WTC11 (cell line): ENCODE data around the gene COL20A1. TPM values are rescaled to one million over a fixed set of nuclear protein-coding genes. Genes with fewer than 3 reads are reported as not detected.

Source experiments
- ATAC-seq: fragments of 200-7000 bp; cut with Tn5 transposase; 2 replicates; pipeline ENCODE4 v1.10.0; 2021; ENCODE audit warnings: mild to moderate bottlenecking, moderate library complexity
- CTCF ChIA-PET: fragments of 300-600 bp; sonication (Branson Sonifier 250); formaldehyde crosslinking; loops from one replicate; lab custom pipeline; 2021; ENCODE audit warnings: antibody characterized with exemption; lab: Charles Lee
- POLR2A ChIA-PET: fragments of 350-600 bp; sonication (Branson Sonifier 250); formaldehyde crosslinking; loops from one replicate; lab custom pipeline; 2021; ENCODE audit warnings: antibody characterized with exemption; lab: Charles Lee
- DNase-seq: peaks from one replicate; pipeline ENCODE4 v3.0.0; 2021; ENCODE audit warnings: low spot score
- H3K27ac Mint-ChIP-seq: 2 replicates; pipeline ENCODE4 v1.8.0; 2021; ENCODE audit warnings: mixed read lengths
- H3K27me3 Mint-ChIP-seq: 2 replicates; pipeline ENCODE4 v1.8.0; 2021; ENCODE audit warnings: low read depth, mild to moderate bottlenecking, moderate library complexity, mixed read lengths
- H3K36me3 Mint-ChIP-seq: 2 replicates; pipeline ENCODE4 v1.8.0; 2021; ENCODE audit warnings: mixed read lengths
- H3K4me1 Mint-ChIP-seq: 2 replicates; pipeline ENCODE4 v1.8.0; 2022; ENCODE audit warnings: mixed read lengths
- H3K4me3 Mint-ChIP-seq: 2 replicates; pipeline ENCODE4 v1.8.0; 2021; ENCODE audit warnings: mild to moderate bottlenecking, moderate library complexity, mixed read lengths
- H3K9me3 Mint-ChIP-seq: 2 replicates; pipeline ENCODE4 v1.8.0; 2021; ENCODE audit warnings: mixed read lengths
- ATF1 ChIP-seq: sonication (generic); formaldehyde crosslinking; IDR thresholded peaks from 2 replicates; pipeline ENCODE4 v1.8.1; 2023; ENCODE audit warnings: mild to moderate bottlenecking, moderate library complexity, missing genetic modification reagents
- ATF6 ChIP-seq: sonication (generic); formaldehyde crosslinking; IDR thresholded peaks from 2 replicates; pipeline ENCODE4 v1.8.1; 2023; ENCODE audit warnings: mild to moderate bottlenecking, missing genetic modification reagents
- CREB1 ChIP-seq: sonication (generic); formaldehyde crosslinking; IDR thresholded peaks from 2 replicates; pipeline ENCODE4 v1.8.0; 2023; ENCODE audit warnings: mild to moderate bottlenecking, missing genetic modification reagents
- E2F1 ChIP-seq: sonication (generic); formaldehyde crosslinking; IDR thresholded peaks from 2 replicates; pipeline ENCODE4 v1.8.0; 2022; ENCODE audit warnings: mild to moderate bottlenecking, missing genetic modification reagents
- EMX1 ChIP-seq: fragments of 250-450 bp; sonication (Bioruptor Pico); IDR thresholded peaks from 2 replicates; pipeline ENCODE4 v1.8.0; 2021; ENCODE audit warnings: mild to moderate bottlenecking
- FOXP4 ChIP-seq: sonication (generic); formaldehyde crosslinking; IDR thresholded peaks from 2 replicates; pipeline ENCODE4 v1.8.0; 2022; ENCODE audit warnings: mild to moderate bottlenecking, missing genetic modification reagents
- IRF1 ChIP-seq: sonication (generic); formaldehyde crosslinking; IDR thresholded peaks from 2 replicates; pipeline ENCODE4 v1.8.0; 2023; ENCODE audit warnings: missing genetic modification reagents
- JAZF1 ChIP-seq: fragments of 250-450 bp; sonication (Bioruptor Pico); IDR thresholded peaks from 2 replicates; pipeline ENCODE4 v1.9.0; 2021; ENCODE audit warnings: moderate library complexity, mild to moderate bottlenecking, inconsistent platforms
- MAX ChIP-seq: sonication (generic); formaldehyde crosslinking; IDR thresholded peaks from 2 replicates; pipeline ENCODE4 v1.8.0; 2022; ENCODE audit warnings: mild to moderate bottlenecking, missing genetic modification reagents
- NR2C2 ChIP-seq: sonication (generic); formaldehyde crosslinking; IDR thresholded peaks from 2 replicates; pipeline ENCODE4 v1.8.0; 2022; ENCODE audit warnings: mild to moderate bottlenecking, missing genetic modification reagents
- PREB ChIP-seq: sonication (generic); formaldehyde crosslinking; IDR thresholded peaks from 2 replicates; pipeline ENCODE4 v1.8.1; 2022; ENCODE audit warnings: mild to moderate bottlenecking, missing genetic modification reagents, moderate library complexity, borderline replicate concordance
- SMAD4 ChIP-seq: sonication (generic); formaldehyde crosslinking; IDR thresholded peaks from 2 replicates; pipeline ENCODE4 v1.8.0; 2022; ENCODE audit warnings: mild to moderate bottlenecking, missing genetic modification reagents
- ZBTB43 ChIP-seq: sonication (generic); formaldehyde crosslinking; IDR thresholded peaks from 2 replicates; pipeline ENCODE4 v1.8.1; 2023; ENCODE audit warnings: mild to moderate bottlenecking, missing genetic modification reagents
- ZNF138 ChIP-seq: sonication (generic); formaldehyde crosslinking; conservative IDR thresholded peaks from 2 replicates; pipeline ENCODE4 v1.8.1; 2022; ENCODE audit warnings: mild to moderate bottlenecking, moderate library complexity, missing genetic modification reagents
- ZNF317 ChIP-seq: sonication (generic); formaldehyde crosslinking; IDR thresholded peaks from 2 replicates; pipeline ENCODE4 v1.8.1; 2023; ENCODE audit warnings: low read depth, mild to moderate bottlenecking, moderate library complexity, missing genetic modification reagents, borderline replicate concordance
- ZNF532 ChIP-seq: fragments of 250-450 bp; sonication (Bioruptor Pico); IDR thresholded peaks from 2 replicates; pipeline ENCODE4 v1.9.0; 2021; ENCODE audit warnings: mild to moderate bottlenecking, borderline replicate concordance
- total RNA-seq: library from RNA; stranded (reverse); gene quantifications from 3 replicates; pipeline ENCODE4 v1.2.3, GENCODE V29; 2021

Gene COL20A1
- total RNA-seq, 1 experiment from 2014 or later: 1.3 TPM

GRCh38 chr20:63268256-63268655 is 24.7 kb upstream of the COL20A1 start:
- no peaks in the 10 kb centered on the region for H3K9me3 Mint-ChIP-seq
- H3K27ac Mint-ChIP-seq: no peak overlapping the region
- CTCF ChIA-PET: interaction anchor here (1.1 to 2.6 kb wide), 4 partner anchors 13 to 114 kb away, joined by 3 to 22 read pairs (median 4); no protein-coding TSS in a partner anchor

More at GRCh38 chr20:63268256-63268655, 24.7 kb upstream of the COL20A1 start:
- H3K4me1 Mint-ChIP-seq: peaks cover 7% of the 10 kb centered on the region
- ATAC-seq (no peak), DNase-seq (no peak)
- no peaks in the 10 kb centered on the region for H3K27me3 Mint-ChIP-seq
- TF ChIP-seq ZNF138 (no peak), ATF6 (CRISPR knock-in tag) (no peak), EMX1 (CRISPR knock-in tag) (no peak), E2F1 (no peak), ZBTB43 (CRISPR knock-in tag) (no peak), MAX (no peak), NR2C2 (no peak), CREB1 (no peak), JAZF1 (CRISPR knock-in tag) (no peak), FOXP4 (CRISPR knock-in tag) (no peak), SMAD4 (CRISPR knock-in tag) (no peak), ATF1 (CRISPR knock-in tag) (no peak), ZNF532 (CRISPR knock-in tag) (no peak), IRF1 (CRISPR knock-in tag) (no peak), PREB (CRISPR knock-in tag) (no peak), ZNF317 (no peak)
- H3K4me3 Mint-ChIP-seq: no peak overlapping the region
- POLR2A ChIA-PET: no interaction called here
- H3K36me3 Mint-ChIP-seq: no peaks in the 10 kb centered on the region
